ENCODE data around the gene ISYNA1. TPM values are rescaled to one million over a fixed set of nuclear protein-coding genes. Genes with fewer than 3 reads are reported as not detected.
A peak's percentile ranks its signal among the peaks of the same experiment; 100 is the strongest.

The ISYNA1 gene
- polyA plus RNA-seq, 2 of the 4 experiments (the other 2 are of a cell fraction) = 18.0 to 60.7 TPM

- no peaks in the 10 kb centered on the region for H3K9me3 ChIP-seq
- no peak overlapping the region for H3K27ac ChIP-seq
- ATAC-seq = no peak
- no peak for DNase-seq (ENCODE audit: low read depth in 1 of 2, low spot score in 1 of 2)
- peaks cover 24% of the 10 kb centered on the region for H3K4me1 ChIP-seq
- H3K4me3 ChIP-seq = no peak overlapping the region
- FAIRE-seq = no peak
- TF ChIP-seq RNF2 (IDR thresholded peaks at IDR 0.05; ENCODE audit: borderline replicate concordance, low read depth) (no peak), CBX2 (IDR thresholded peaks at IDR 0.05; ENCODE audit: borderline replicate concordance, low read depth) (no peak)
- H3K4me2 ChIP-seq = no peak overlapping the region
- 91% methylated on average over 4 of the region's 4 CpGs for WGBS (ENCODE audit: missing lambda C conversion rate)
- ChIA-PET POLR2A (no interaction called here), CTCF (interaction anchor here (0.7 to 11.5 kb wide), 3 partner anchors 7 to 317 kb away, joined by 3 to 168 read pairs (median 5); no protein-coding TSS in a partner anchor)
Measured at GRCh38 chr19:18456279-18456678, 18.3 kb upstream of the ISYNA1 start.

GRCh38 chr19:18453269-18454024 lies 15.5 kb upstream of the ISYNA1 start:
- Histone ChIP-seq H3K27ac (peak overlapping the region in 1 of 2 experiments; percentile 40; a peak in 2 of 6 replicates), H3K9me3 (no peaks in the 10 kb centered on the region), H3K4me3 (no peak overlapping the region), H3K4me2 (peak overlapping the region; percentile 36), H3K4me1 (peaks cover 11% of the 10 kb centered on the region)
- ATAC-seq (peak in 1 of 2 experiments; percentile 17; a peak in 1 of 6 replicates), FAIRE-seq (no peak), DNase-seq (ENCODE audit: low read depth in 1 of 2, low spot score in 1 of 2) (peak in 1 of 2 experiments; percentile 44)
- WGBS (ENCODE audit: missing lambda C conversion rate) = 44% methylated on average over 10 of the region's 10 CpGs
- TF ChIP-seq CHD2 (IDR thresholded peaks at IDR 0.05; ENCODE audit: low read length, partially characterized antibody) (no peak), EP300 (IDR thresholded peaks at IDR 0.05) (no peak), CEBPB (IDR thresholded peaks at IDR 0.05) (no peak), SREBF2 (IDR thresholded peaks at IDR 0.05) (no peak)
- POLR2A ChIA-PET = no interaction called here
- CTCF ChIA-PET = interaction anchor here (0.6 to 11.3 kb wide), 7 partner anchors 8 to 1072 kb away, joined by 3 to 168 read pairs (median 4); no protein-coding TSS in a partner anchor

GRCh38 chr19:18452386-18452785 lies 14.5 kb upstream of the ISYNA1 start:
- Histone ChIP-seq H3K27ac (no peak overlapping the region), H3K4me2 (no peak overlapping the region), H3K4me1 (peaks cover 11% of the 10 kb centered on the region), H3K9me3 (no peaks in the 10 kb centered on the region), H3K4me3 (no peak overlapping the region)
- FAIRE-seq = no peak
- ChIA-PET CTCF (interaction anchor here (1.2 to 11.3 kb wide), 11 partner anchors 9 to 104 kb away, joined by 3 to 168 read pairs (median 7); no protein-coding TSS in a partner anchor), POLR2A (no interaction called here)
- no peak for DNase-seq (ENCODE audit: low read depth in 1 of 2, low spot score in 1 of 2)
- ATAC-seq = no peak
- WGBS (ENCODE audit: missing lambda C conversion rate) = 75% methylated on average over 3 of the region's 3 CpGs
- TF ChIP-seq RNF2 (IDR thresholded peaks at IDR 0.05; ENCODE audit: borderline replicate concordance, low read depth) (no peak), GATA3 (IDR thresholded peaks at IDR 0.05; ENCODE audit: borderline replicate concordance) (no peak), MYC (IDR thresholded peaks at IDR 0.05; ENCODE audit: borderline replicate concordance, low read length) (no peak), MAZ (IDR thresholded peaks at IDR 0.05; ENCODE audit: borderline replicate concordance, low read depth, low read length) (no peak), HDAC2 (IDR thresholded peaks at IDR 0.05) (no peak), ATOH8 (CRISPR knock-in tag; IDR thresholded peaks at IDR 0.05; ENCODE audit: low read depth) (no peak), PHF8 (IDR thresholded peaks at IDR 0.05; ENCODE audit: borderline replicate concordance, low read depth) (no peak), TP53 (CRISPR knock-in tag; IDR thresholded peaks at IDR 0.05) (no peak), NR3C1 (IDR thresholded peaks at IDR 0.05) (no peak), FOXS1 (CRISPR knock-in tag; IDR thresholded peaks at IDR 0.05) (no peak), HOXB5 (CRISPR knock-in tag; IDR thresholded peaks at IDR 0.05) (no peak), KDM5A (IDR thresholded peaks at IDR 0.05) (no peak), CBX2 (IDR thresholded peaks at IDR 0.05; ENCODE audit: borderline replicate concordance, low read depth) (no peak), E2F6 (IDR thresholded peaks at IDR 0.05; ENCODE audit: borderline replicate concordance, low read depth) (no peak)
